Measurements from ENCODE around the gene UBE2J2.

The UBE2J2 gene

GRCh38 chr1:1264026-1264425, 9.6 kb downstream of the UBE2J2 start:
- Histone ChIP-seq H4K20me1 (ENCODE audit: insufficient read depth, low read length) (no peaks in the 10 kb centered on the region), H3K36me3 (ENCODE audit: insufficient read depth, low read length) (peaks cover 68% of the 10 kb centered on the region), H3K9ac (ENCODE audit: low read length) (no peak overlapping the region), H3K4me2 (ENCODE audit: low read length) (no peak overlapping the region), H3K9me2 (ENCODE audit: low read depth, low read length) (no peaks in the 10 kb centered on the region), H3F3A (ENCODE audit: insufficient read depth, low read length) (no peaks in the 10 kb centered on the region), H3K79me2 (ENCODE audit: insufficient read depth, low read length) (no peaks in the 10 kb centered on the region), H3K27ac (ENCODE audit: low read depth, low read length, poor library complexity, severe bottlenecking) (no peak overlapping the region), H3K9me3 (ENCODE audit: low read length) (no peaks in the 10 kb centered on the region), H3K4me3 (ENCODE audit: low read depth, low read length, poor library complexity, severe bottlenecking) (no peak overlapping the region), H2AFZ (ENCODE audit: low read length) (no peak overlapping the region), H3K4me1 (ENCODE audit: insufficient read depth, low read length, severe bottlenecking) (peaks cover 14% of the 10 kb centered on the region), H3K27me3 (ENCODE audit: insufficient read depth, low read length) (no peaks in the 10 kb centered on the region)
- no peak for TF ChIP-seq CTCF (IDR thresholded peaks at IDR 0.05; ENCODE audit: low read length)
- TF ChIP-seq EZH2 (IDR thresholded peaks at IDR 0.05; ENCODE audit: borderline replicate concordance, low read length): no peak

- Histone ChIP-seq H3F3A (ENCODE audit: insufficient read depth, low read length) (no peaks in the 10 kb centered on the region), H2AFZ (ENCODE audit: low read length) (no peak overlapping the region), H3K9ac (ENCODE audit: low read length) (no peak overlapping the region), H3K4me3 (ENCODE audit: low read depth, low read length, poor library complexity, severe bottlenecking) (no peak overlapping the region), H3K4me1 (ENCODE audit: insufficient read depth, low read length, severe bottlenecking) (peaks cover 14% of the 10 kb centered on the region), H3K9me2 (ENCODE audit: low read depth, low read length) (no peaks in the 10 kb centered on the region), H3K27ac (ENCODE audit: low read depth, low read length, poor library complexity, severe bottlenecking) (no peak overlapping the region), H3K4me2 (ENCODE audit: low read length) (no peak overlapping the region), H4K20me1 (ENCODE audit: insufficient read depth, low read length) (no peaks in the 10 kb centered on the region), H3K36me3 (ENCODE audit: insufficient read depth, low read length) (peaks cover 59% of the 10 kb centered on the region), H3K9me3 (ENCODE audit: low read length) (no peaks in the 10 kb centered on the region), H3K27me3 (ENCODE audit: insufficient read depth, low read length) (no peaks in the 10 kb centered on the region), H3K79me2 (ENCODE audit: insufficient read depth, low read length) (no peaks in the 10 kb centered on the region)
- TF ChIP-seq EZH2 (IDR thresholded peaks at IDR 0.05; ENCODE audit: borderline replicate concordance, low read length) (no peak), CTCF (IDR thresholded peaks at IDR 0.05; ENCODE audit: low read length) (no peak)
Measured at GRCh38 chr1:1262758-1263157, 10.9 kb downstream of the UBE2J2 start.

DNA sequence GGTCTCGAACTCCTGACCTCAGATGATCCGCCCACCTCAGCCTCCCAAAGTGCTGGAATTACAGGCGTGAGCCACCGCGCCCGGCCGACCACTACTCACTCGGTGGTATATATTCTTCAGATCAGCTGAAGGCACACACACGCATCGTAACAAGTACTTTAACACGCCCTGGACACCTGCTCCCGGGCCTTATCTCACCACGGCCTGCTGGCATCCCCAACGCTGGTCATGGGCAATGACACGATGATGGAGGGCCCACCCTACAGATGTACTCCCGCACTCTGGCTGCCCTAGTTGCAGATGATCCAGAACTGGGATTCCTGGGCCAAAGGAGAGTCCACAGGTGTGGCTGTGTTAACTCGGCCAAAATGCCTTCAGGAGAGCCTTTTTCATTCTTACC, 11.6 kb downstream of the UBE2J2 start:
- Histone ChIP-seq H3K27me3 (ENCODE audit: insufficient read depth, low read length) (no peaks in the 10 kb centered on the region), H3K9me3 (ENCODE audit: low read length) (no peaks in the 10 kb centered on the region), H3K79me2 (ENCODE audit: insufficient read depth, low read length) (no peaks in the 10 kb centered on the region), H4K20me1 (ENCODE audit: insufficient read depth, low read length) (no peaks in the 10 kb centered on the region), H3K27ac (ENCODE audit: low read depth, low read length, poor library complexity, severe bottlenecking) (no peak overlapping the region), H3F3A (ENCODE audit: insufficient read depth, low read length) (no peaks in the 10 kb centered on the region), H3K36me3 (ENCODE audit: insufficient read depth, low read length) (peaks cover 53% of the 10 kb centered on the region), H2AFZ (ENCODE audit: low read length) (no peak overlapping the region), H3K9me2 (ENCODE audit: low read depth, low read length) (no peaks in the 10 kb centered on the region), H3K4me2 (ENCODE audit: low read length) (no peak overlapping the region), H3K4me3 (ENCODE audit: low read depth, low read length, poor library complexity, severe bottlenecking) (no peak overlapping the region), H3K9ac (ENCODE audit: low read length) (no peak overlapping the region), H3K4me1 (ENCODE audit: insufficient read depth, low read length, severe bottlenecking) (peaks cover 14% of the 10 kb centered on the region)
- TF ChIP-seq EZH2 (IDR thresholded peaks at IDR 0.05; ENCODE audit: borderline replicate concordance, low read length): no peak
- TF ChIP-seq CTCF (IDR thresholded peaks at IDR 0.05; ENCODE audit: low read length): no peak
